ENCODE results near the gene PRKAG1.

PRKAG1 gene

GRCh38 chr12:49031573-49032161, 13.1 kb upstream of the PRKAG1 start:
- no peak for DNase-seq (ENCODE audit: low spot score)

- no peak for DNase-seq (ENCODE audit: low spot score)
These were observed 12.4 kb upstream of the PRKAG1 start for GRCh38 chr12:49030714-49031572.

- DNase-seq (ENCODE audit: low spot score): no peak
These were observed 11.5 kb upstream of the PRKAG1 start for GRCh38 chr12:49030119-49030518.

GRCh38 chr12:49028666-49029275, 10.2 kb upstream of the PRKAG1 start:
- DNase-seq (ENCODE audit: low spot score): no peak

DNA sequence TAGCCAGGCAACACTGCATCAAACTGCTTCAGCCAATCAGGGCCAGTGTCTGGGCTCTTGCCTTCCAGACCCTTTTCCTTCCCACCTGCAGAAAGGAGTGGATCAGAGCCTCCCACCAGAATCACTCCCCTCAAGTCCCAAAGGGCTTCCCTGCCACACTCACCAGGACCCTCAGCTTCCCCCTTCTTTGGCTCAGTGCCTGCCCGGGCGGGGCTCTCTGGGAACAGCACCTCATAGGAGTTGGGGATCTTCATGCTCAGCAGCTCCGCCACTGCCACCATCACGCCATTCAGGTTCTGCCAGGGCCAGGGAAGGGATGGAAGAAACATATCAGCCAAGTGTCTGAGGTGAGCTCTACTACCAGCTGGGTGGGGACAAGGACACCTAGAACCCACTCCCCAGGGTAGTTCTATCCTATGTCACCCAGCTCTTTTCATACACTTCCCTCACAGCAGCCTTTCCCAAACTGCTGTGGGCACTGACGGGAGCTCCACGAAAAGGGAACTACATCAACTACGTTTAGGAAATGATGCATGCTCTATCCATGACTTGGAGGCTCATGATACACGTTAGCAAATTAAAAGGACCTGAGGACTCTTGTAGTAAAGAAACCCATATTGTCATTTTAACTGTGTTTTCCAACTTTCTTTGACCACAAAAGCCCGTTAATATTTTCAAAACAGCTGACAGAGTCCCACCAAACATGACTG, 9.4 kb upstream of the PRKAG1 start:
- no peak for DNase-seq (ENCODE audit: low spot score)

DNA sequence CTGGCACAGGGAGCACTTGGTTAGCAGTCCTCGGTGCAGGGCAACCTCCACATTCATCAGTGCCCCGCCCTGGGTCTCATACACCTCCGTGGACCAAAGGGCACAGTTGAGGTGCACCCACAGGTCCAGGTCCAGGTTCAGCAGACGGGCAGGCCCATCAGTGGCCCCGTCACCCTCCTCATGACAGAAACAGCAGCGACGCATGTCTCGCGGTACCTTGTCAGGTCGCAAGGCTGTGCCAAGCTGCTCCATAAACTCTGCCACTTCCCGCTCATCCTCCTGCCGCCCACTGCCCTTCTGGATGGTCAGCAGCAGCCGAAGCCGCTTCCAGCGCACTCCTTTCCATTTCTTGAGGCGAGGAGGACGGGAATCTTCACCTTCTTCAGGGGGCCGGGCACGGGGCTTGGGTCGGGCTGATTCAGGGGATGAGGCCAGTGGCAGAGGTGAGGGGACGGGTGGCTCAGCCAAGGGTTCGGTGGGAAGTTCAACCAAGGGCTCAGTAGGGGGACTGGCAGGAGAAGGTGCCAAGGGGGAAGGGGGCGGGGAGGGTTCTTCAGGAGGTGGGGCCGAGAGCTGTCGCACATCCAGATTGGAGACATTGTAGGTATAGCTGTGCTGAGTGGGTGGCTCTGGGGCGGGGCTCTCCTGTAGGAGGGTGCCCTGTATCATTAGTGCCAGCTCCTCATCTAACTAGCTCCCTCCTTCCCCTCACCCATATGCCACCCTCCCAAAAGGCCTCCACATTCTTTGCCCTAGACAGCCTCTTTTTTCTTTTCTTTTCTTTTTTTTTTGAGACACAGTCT, 8.3 kb upstream of the PRKAG1 start:
- DNase-seq (ENCODE audit: low spot score): no peak

DNA sequence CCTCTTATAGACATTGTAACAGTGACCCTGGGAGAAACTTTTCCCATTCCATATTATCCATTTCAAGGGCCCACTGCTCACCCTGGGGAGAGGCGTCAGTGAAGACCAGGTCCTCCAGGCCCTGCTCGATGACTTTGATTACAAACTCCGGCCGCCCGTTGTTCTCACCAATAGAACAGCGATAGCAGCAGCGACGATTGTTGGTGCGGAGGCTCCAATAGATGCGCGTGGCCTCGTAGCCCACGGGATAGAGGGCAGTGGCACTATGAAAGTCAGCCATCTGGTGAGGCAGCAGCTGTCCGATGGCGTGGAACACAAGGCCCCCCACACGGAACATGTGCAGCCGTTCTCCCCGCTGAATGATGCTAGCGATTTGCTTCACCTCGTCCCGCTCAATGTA, 7.5 kb upstream of the PRKAG1 start:
- no peak for DNase-seq (ENCODE audit: low spot score)

DNA sequence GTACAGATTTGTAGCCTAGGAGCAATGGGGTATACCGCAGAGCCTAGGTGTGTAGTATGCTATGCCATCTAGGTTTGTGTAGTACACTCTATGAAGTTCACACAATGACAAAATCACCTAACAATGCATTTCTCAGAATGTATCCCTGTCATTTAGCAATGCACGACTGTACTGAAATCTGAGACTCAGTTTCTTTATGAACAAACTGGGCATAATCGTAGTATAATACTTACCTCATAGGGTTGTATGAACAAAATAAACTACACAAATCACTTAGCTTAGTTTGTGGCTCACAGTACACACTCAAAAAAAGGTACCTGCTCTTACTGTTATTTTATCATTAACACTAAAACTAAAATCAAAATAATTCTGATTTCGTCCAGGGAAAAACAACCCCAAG, 6.9 kb upstream of the PRKAG1 start:
- no peak for DNase-seq (ENCODE audit: low spot score)

DNA sequence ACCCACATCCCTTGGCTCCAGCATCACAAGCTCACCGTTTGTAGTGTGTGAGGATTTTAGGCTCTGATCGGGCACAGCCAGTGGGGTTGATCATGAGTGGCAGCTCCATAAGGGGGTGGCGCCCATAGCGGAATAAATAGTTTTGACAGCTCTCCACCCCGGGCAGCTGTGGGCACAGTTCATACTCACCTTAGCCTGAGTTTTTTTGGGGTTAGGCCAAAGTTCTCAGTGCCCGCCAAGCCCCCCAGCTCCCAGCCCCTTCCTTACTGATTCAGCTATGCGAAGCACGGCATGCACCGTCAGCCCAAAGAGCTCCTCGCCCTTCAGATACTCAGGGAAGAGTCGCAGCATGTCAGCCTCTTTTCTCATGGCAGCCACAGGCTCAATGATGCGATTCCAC, 6.0 kb upstream of the PRKAG1 start:
- DNase-seq (ENCODE audit: low spot score): no peak

- no peak for DNase-seq (ENCODE audit: low spot score)
These were observed 5.2 kb upstream of the PRKAG1 start for GRCh38 chr12:49023812-49024211.

- DNase-seq (ENCODE audit: low spot score): no peak
These were observed 4.1 kb upstream of the PRKAG1 start for GRCh38 chr12:49022558-49023178.

GRCh38 chr12:49021292-49021915, 2.8 kb upstream of the PRKAG1 start:
- DNase-seq (ENCODE audit: low spot score): no peak

- no peak for DNase-seq (ENCODE audit: low spot score)
These were observed 1.9 kb upstream of the PRKAG1 start for GRCh38 chr12:49020441-49020840.

GRCh38 chr12:49019443-49020324, 1.1 kb upstream of the PRKAG1 start:
- peak; percentile 26 for DNase-seq (ENCODE audit: low spot score)

GRCh38 chr12:49019120-49019430, 499 bp upstream of the PRKAG1 start:
- DNase-seq (ENCODE audit: low spot score): no peak

- no peak for DNase-seq (ENCODE audit: low spot score)
These were observed 700 bp downstream of the PRKAG1 start for GRCh38 chr12:49017891-49018260.

GRCh38 chr12:49015196-49015595, 3.4 kb downstream of the PRKAG1 start:
- DNase-seq (ENCODE audit: low spot score): peak; percentile 13

GRCh38 chr12:49014547-49014946, 4.0 kb downstream of the PRKAG1 start:
- peak; percentile 38 for DNase-seq (ENCODE audit: low spot score)

DNA sequence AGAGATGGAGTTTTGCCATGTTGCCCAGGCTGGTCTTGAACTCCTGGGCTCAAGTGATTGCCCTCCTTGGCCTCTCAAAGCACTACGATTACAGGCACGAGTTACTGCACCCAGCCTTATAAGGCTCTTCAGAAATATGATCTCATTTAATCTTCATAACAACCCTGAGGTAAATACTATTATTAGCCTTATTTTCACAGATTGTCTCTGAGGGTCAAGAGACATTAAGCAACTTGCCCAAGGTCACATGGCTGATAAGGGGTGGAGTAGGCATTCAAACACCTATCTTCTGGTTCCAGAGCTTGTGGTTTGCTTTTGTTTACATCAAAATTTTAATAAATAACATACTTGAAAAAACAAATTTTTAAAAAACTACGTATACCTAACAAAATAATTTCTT, 5.1 kb downstream of the PRKAG1 start:
- peak; percentile 40 for DNase-seq (ENCODE audit: low spot score)

DNA sequence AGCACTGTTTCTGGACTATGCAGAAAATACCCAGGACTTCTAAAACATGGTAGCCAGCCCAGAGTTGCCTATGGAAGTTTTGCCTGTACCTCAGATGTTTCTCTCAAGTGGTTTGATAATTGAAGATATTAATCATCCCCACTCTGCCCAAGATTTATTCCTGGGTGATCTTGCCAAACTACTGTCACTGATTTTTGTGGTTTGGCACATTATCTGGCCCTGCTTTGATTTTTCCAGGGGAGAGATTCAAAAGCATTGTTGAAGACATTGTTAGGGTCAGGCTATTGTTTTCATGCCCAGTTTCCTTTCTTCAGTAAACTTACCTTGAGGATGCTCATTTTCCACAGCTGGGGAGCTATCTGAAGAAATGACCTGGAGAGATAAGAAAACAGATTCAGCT, 5.8 kb downstream of the PRKAG1 start:
- no peak for DNase-seq (ENCODE audit: low spot score)

Data from hematopoietic multipotent progenitor cell treated with erythropoietin and hydrocortisone succinate and interleukin-3 and kit ligand, for 17 days (in vitro differentiated cells).